ENCODE measurements around the gene OTULIN. TPM values are rescaled to one million over a fixed set of nuclear protein-coding genes. Genes with fewer than 3 reads are reported as not detected.

The OTULIN gene
- total and polyA plus RNA-seq, 2 experiments from 2014 or later: 12.8 to 24.4 TPM

- 81 to 84% methylated on average over 7 of the region's 7 CpGs for WGBS, 2 experiments (ENCODE audit: low coverage in 1 of 2, low lambda C conversion rate in 2 of 2, missing lambda C conversion rate in 2 of 2)
- in situ Hi-C loops (cut with MboI): loop anchor here (5.0 kb wide), 1 partner anchor 274 kb away; no protein-coding TSS in a partner anchor
- H3K9me3 ChIP-seq (ENCODE audit: low read depth): no peaks in the 10 kb centered on the region
- no peak for DNase-seq
- no peak overlapping the region for H2AFZ ChIP-seq
- H3K79me2 ChIP-seq (ENCODE audit: insufficient read depth): no peaks in the 10 kb centered on the region
- H3K9me2 ChIP-seq (ENCODE audit: insufficient read depth): no peaks in the 10 kb centered on the region
- peaks cover 14% of the 10 kb centered on the region for H3K4me1 ChIP-seq (ENCODE audit: insufficient read depth)
- TF ChIP-seq EZH2 (IDR thresholded peaks at IDR 0.05; ENCODE audit: insufficient read depth, poor library complexity, severe bottlenecking) (no peak), EZH2phosphoT487 (IDR thresholded peaks at IDR 0.05; ENCODE audit: insufficient read depth, low read depth) (no peak)
- H4K20me1 ChIP-seq (ENCODE audit: insufficient read depth): no peaks in the 10 kb centered on the region
- H3K36me3 ChIP-seq (ENCODE audit: low read depth): no peaks in the 10 kb centered on the region
- no peak overlapping the region for H3K27ac ChIP-seq
- H3K4me2 ChIP-seq (ENCODE audit: unreplicated experiment): peak overlapping the region; percentile 69
- H3F3A ChIP-seq (ENCODE audit: insufficient read depth): peaks cover 6% of the 10 kb centered on the region; the same call in 1 of the 2 replicates
- H3K4me3 ChIP-seq: no peak overlapping the region
- no peaks in the 10 kb centered on the region for H3K27me3 ChIP-seq (replicated peaks; ENCODE audit: insufficient read depth)
- H3K9ac ChIP-seq: no peak overlapping the region
Observed at GRCh38 chr5:14727928-14728458, 63.5 kb downstream of the OTULIN start.

- Histone ChIP-seq H3K79me2 (ENCODE audit: insufficient read depth) (no peaks in the 10 kb centered on the region), H3K27ac (no peak overlapping the region), H3K27me3 (replicated peaks; ENCODE audit: insufficient read depth) (no peaks in the 10 kb centered on the region), H4K20me1 (ENCODE audit: insufficient read depth) (no peaks in the 10 kb centered on the region), H3K4me2 (ENCODE audit: unreplicated experiment) (no peak overlapping the region), H2AFZ (no peak overlapping the region), H3K36me3 (ENCODE audit: low read depth) (no peaks in the 10 kb centered on the region), H3K4me3 (no peak overlapping the region), H3F3A (ENCODE audit: insufficient read depth) (peaks cover 6% of the 10 kb centered on the region; the same call in 1 of the 2 replicates), H3K9me3 (ENCODE audit: low read depth) (no peaks in the 10 kb centered on the region), H3K9ac (no peak overlapping the region), H3K4me1 (ENCODE audit: insufficient read depth) (peaks cover 14% of the 10 kb centered on the region), H3K9me2 (ENCODE audit: insufficient read depth) (no peaks in the 10 kb centered on the region)
- 97% methylated on average over 15 of the region's 15 CpGs for WGBS, 2 experiments (ENCODE audit: low coverage in 1 of 2, low lambda C conversion rate in 2 of 2, missing lambda C conversion rate in 2 of 2)
- no peak for DNase-seq
- TF ChIP-seq EZH2phosphoT487 (IDR thresholded peaks at IDR 0.05; ENCODE audit: insufficient read depth, low read depth) (no peak), EZH2 (IDR thresholded peaks at IDR 0.05; ENCODE audit: insufficient read depth, poor library complexity, severe bottlenecking) (no peak)
- in situ Hi-C loops (cut with MboI): loop anchor here (5.0 kb wide), 1 partner anchor 274 kb away; no protein-coding TSS in a partner anchor
Observed at GRCh38 chr5:14728459-14728938, 64.0 kb downstream of the OTULIN start.

- Histone ChIP-seq H3F3A (ENCODE audit: insufficient read depth) (peaks cover 6% of the 10 kb centered on the region; the same call in 1 of the 2 replicates), H3K27ac (no peak overlapping the region), H3K27me3 (replicated peaks; ENCODE audit: insufficient read depth) (no peaks in the 10 kb centered on the region), H3K9me3 (ENCODE audit: low read depth) (no peaks in the 10 kb centered on the region), H3K9ac (no peak overlapping the region), H3K9me2 (ENCODE audit: insufficient read depth) (no peaks in the 10 kb centered on the region), H3K4me2 (ENCODE audit: unreplicated experiment) (no peak overlapping the region), H4K20me1 (ENCODE audit: insufficient read depth) (no peaks in the 10 kb centered on the region), H3K4me1 (ENCODE audit: insufficient read depth) (peaks cover 14% of the 10 kb centered on the region), H3K4me3 (no peak overlapping the region), H3K36me3 (ENCODE audit: low read depth) (no peaks in the 10 kb centered on the region; the same call in 1 of the 2 replicates), H3K79me2 (ENCODE audit: insufficient read depth) (no peaks in the 10 kb centered on the region), H2AFZ (no peak overlapping the region)
- in situ Hi-C loops (cut with MboI): loop anchor here (5.0 kb wide), 1 partner anchor 273 kb away; no protein-coding TSS in a partner anchor
- WGBS, 2 experiments (ENCODE audit: low coverage in 1 of 2, low lambda C conversion rate in 2 of 2, missing lambda C conversion rate in 2 of 2): 96% methylated on average over 18 of the region's 18 CpGs
- no peak for TF ChIP-seq EZH2phosphoT487 (IDR thresholded peaks at IDR 0.05; ENCODE audit: insufficient read depth, low read depth)
- TF ChIP-seq EZH2 (IDR thresholded peaks at IDR 0.05; ENCODE audit: insufficient read depth, poor library complexity, severe bottlenecking): no peak
- no peak for DNase-seq
Observed at GRCh38 chr5:14729448-14730385, 65.2 kb downstream of the OTULIN start.

- no peaks in the 10 kb centered on the region for H3K27me3 ChIP-seq (replicated peaks; ENCODE audit: insufficient read depth)
- no peak overlapping the region for H3K27ac ChIP-seq
- H4K20me1 ChIP-seq (ENCODE audit: insufficient read depth): no peaks in the 10 kb centered on the region
- no peak for DNase-seq
- WGBS, 2 experiments (ENCODE audit: low coverage in 1 of 2, low lambda C conversion rate in 2 of 2, missing lambda C conversion rate in 2 of 2): 86 to 87% methylated on average over 13 of the region's 13 CpGs
- H3K4me2 ChIP-seq (ENCODE audit: unreplicated experiment): no peak overlapping the region
- TF ChIP-seq EZH2 (IDR thresholded peaks at IDR 0.05; ENCODE audit: insufficient read depth, poor library complexity, severe bottlenecking) (no peak), EZH2phosphoT487 (IDR thresholded peaks at IDR 0.05; ENCODE audit: insufficient read depth, low read depth) (no peak)
- no peak overlapping the region for H3K9ac ChIP-seq
- no peaks in the 10 kb centered on the region for H3K79me2 ChIP-seq (ENCODE audit: insufficient read depth)
- H3K9me3 ChIP-seq (ENCODE audit: low read depth): no peaks in the 10 kb centered on the region
- H3F3A ChIP-seq (ENCODE audit: insufficient read depth): peaks cover 6% of the 10 kb centered on the region; the same call in 1 of the 2 replicates
- H3K9me2 ChIP-seq (ENCODE audit: insufficient read depth): no peaks in the 10 kb centered on the region
- H2AFZ ChIP-seq: no peak overlapping the region
- in situ Hi-C loops (cut with MboI): no loop called here
- H3K4me1 ChIP-seq (ENCODE audit: insufficient read depth): peaks cover 14% of the 10 kb centered on the region
- no peaks in the 10 kb centered on the region; the same call in 1 of the 2 replicates for H3K36me3 ChIP-seq (ENCODE audit: low read depth)
- H3K4me3 ChIP-seq: no peak overlapping the region
Observed at GRCh38 chr5:14730466-14730865, 65.9 kb downstream of the OTULIN start.

Measured in GM23248 (cell line).